HepG2 (cell line): ENCODE measurements around the gene SNAP29. TPM values are rescaled to one million over a fixed set of nuclear protein-coding genes. Genes with fewer than 3 reads are reported as not detected.

Experiments
- ATAC-seq: fragments of 200-7000 bp; cut with Tn5 transposase; 3 replicates; pipeline ENCODE4 v1.9.1; 2020; ENCODE audit warnings: mild to moderate bottlenecking, moderate library complexity
- BruUV-seq: library from RNA; stranded (reverse); fragments of 400-500 nt; replicated peaks from 2 replicates; lab custom pipeline; 2021; lab: Mats Ljungman, UMichigan
- CTCF ChIA-PET: fragments of 300-600 bp; formaldehyde crosslinking; extraction: SDS; loops from one replicate; lab custom pipeline; 2021; ENCODE audit warnings: low total read pairs, inconsistent platforms, low intra/inter-chr PET ratio; lab: Yijun Ruan, JAX
- POLR2A ChIA-PET: fragments of 350-600 bp; sonication (Branson Sonifier 250); formaldehyde crosslinking; loops from one replicate; lab custom pipeline; 2020; ENCODE audit warnings: antibody characterized with exemption, inconsistent platforms; lab: Yijun Ruan, JAX
- DNase-seq: peaks from one replicate; pipeline ENCODE4 v3.0.0-alpha.2; 2015; ENCODE audit warnings: low spot score
- FAIRE-seq: peaks from 3 replicates; lab custom pipeline; 2011; peaks lifted over from hg19 to GRCh38; lab: Jason Lieb, UNC
- H2AFZ ChIP-seq: one replicate; pipeline ENCODE4 v1.6.1; 2011; ENCODE audit warnings: low read length, inconsistent platforms
- H3K27ac ChIP-seq: fragments of 300-600 bp; 3 replicates; pipeline ENCODE4 v1.8.0; 2011; ENCODE audit warnings: mixed run types, mild to moderate bottlenecking, mixed read lengths, low read length, inconsistent platforms; ENCODE audit not compliant: insufficient read depth; ENCODE audit errors: extremely low read length
- H3K27me3 ChIP-seq, 2 experiments: fragments of 200-600 bp in 1 of 2; 2 replicates in 1 of 2; 3 replicates in 1 of 2; pipeline versions ENCODE4 v1.6.0 to v1.8.0; 2011; ENCODE audit warnings: low read length in 2 of 2, mild to moderate bottlenecking in 2 of 2, moderate library complexity in 2 of 2, inconsistent platforms in 1 of 2; ENCODE audit not compliant: insufficient read depth in 2 of 2, control insufficient read depth in 1 of 2
- H3K36me3 ChIP-seq, 2 experiments: fragments of 200-600 bp in 1 of 2; replicated peaks in 1 of 2; 2 replicates in 1 of 2; 3 replicates in 1 of 2; pipeline versions ENCODE4 v1.5.1 to v1.8.0; 2011; ENCODE audit warnings: low read length in 2 of 2, inconsistent platforms in 1 of 2; ENCODE audit not compliant: insufficient read depth in 2 of 2, control insufficient read depth in 1 of 2
- H3K4me1 ChIP-seq: 2 replicates; pipeline ENCODE4 v1.5.1; 2012; ENCODE audit warnings: low read length, inconsistent platforms; ENCODE audit not compliant: insufficient read depth
- H3K4me2 ChIP-seq: 2 replicates; pipeline ENCODE4 v1.6.0; 2011; ENCODE audit warnings: low read depth, low read length, inconsistent platforms
- H3K4me3 ChIP-seq, 3 experiments: fragments of 200-600 bp in 1 of 3; sonication (generic), shearing (Covaris generic) in 1 of 3; replicated peaks in 1 of 3; 2 replicates each; pipeline ENCODE4 v1.5.1; 2011 to 2016; ENCODE audit warnings: low read length in 3 of 3, inconsistent platforms in 2 of 3, low read depth in 2 of 3, mild to moderate bottlenecking in 2 of 3, control low read depth in 1 of 3, mixed read lengths in 1 of 3; ENCODE audit not compliant: insufficient read depth in 1 of 3
- H3K79me2 ChIP-seq: one replicate; pipeline ENCODE4 v1.6.1; 2011; ENCODE audit warnings: low read length, inconsistent platforms; ENCODE audit not compliant: insufficient read depth
- H3K9ac ChIP-seq: 2 replicates; pipeline ENCODE4 v1.6.0; 2011; ENCODE audit warnings: mild to moderate bottlenecking, low read depth, low read length, inconsistent platforms; ENCODE audit not compliant: insufficient read depth
- H3K9me3 ChIP-seq: 2 replicates; pipeline ENCODE4 v1.5.1; 2012; ENCODE audit warnings: mild to moderate bottlenecking, low read length
- H4K20me1 ChIP-seq: 2 replicates; pipeline ENCODE4 v1.6.0; 2011; ENCODE audit warnings: inconsistent platforms, mild to moderate bottlenecking, low read length, moderate library complexity; ENCODE audit not compliant: insufficient read depth
- ARID2 ChIP-seq: sonication (generic); formaldehyde crosslinking; IDR thresholded peaks from 2 replicates; pipeline ENCODE4 v1.8.1; 2022; ENCODE audit warnings: mild to moderate bottlenecking, missing genetic modification reagents, borderline replicate concordance
- HOXA9 ChIP-seq: sonication (generic); formaldehyde crosslinking; IDR thresholded peaks from 2 replicates; pipeline ENCODE4 v1.8.1; 2022; ENCODE audit warnings: missing genetic modification reagents, mild to moderate bottlenecking, moderate library complexity, borderline replicate concordance
- KLF9 ChIP-seq: IDR thresholded peaks from 2 replicates; pipeline ENCODE4 v1.6.1; 2016; ENCODE audit warnings: low read depth
- LRRFIP1 ChIP-seq: sonication (generic); formaldehyde crosslinking; conservative IDR thresholded peaks from 2 replicates; pipeline ENCODE4 v1.4.0; 2020; ENCODE audit warnings: missing genetic modification reagents
- SMAD9 ChIP-seq: sonication (generic); formaldehyde crosslinking; IDR thresholded peaks from 2 replicates; pipeline ENCODE4 v1.5.1; 2020; ENCODE audit warnings: mild to moderate bottlenecking, missing genetic modification reagents
- ZNF770 ChIP-seq: sonication (generic); formaldehyde crosslinking; IDR thresholded peaks from 2 replicates; pipeline ENCODE4 v1.5.0; 2020; ENCODE audit warnings: mild to moderate bottlenecking, missing genetic modification reagents
- ZNF816 ChIP-seq: sonication (generic); formaldehyde crosslinking; IDR thresholded peaks from 2 replicates; pipeline ENCODE4 v1.8.0; 2022; ENCODE audit warnings: missing genetic modification reagents, mild to moderate bottlenecking, borderline replicate concordance
- WGBS: methylation state at CpG from one replicate; pipeline ENCODE4 v1.1.6; 2017; ENCODE audit warnings: low lambda C conversion rate; 5-methylcytosine and 5-hydroxymethylcytosine counted together
- in situ Hi-C: cut with HindIII; loops from 2 replicates; pipeline ENCODE4 v1.10.0; 2017; ENCODE audit warnings: low pct_unique_long_range_greater_than_20kb; ENCODE audit not compliant: extremely low pct_ligation_motif_present
- intact Hi-C: fragments of 100-400 bp; cut with micrococcal nuclease; formaldehyde crosslinking; loops from one replicate; pipeline ENCODE4 v1.10.0; 2022; ENCODE audit not compliant: unreplicated experiment
- polyA plus RNA-seq, 8 experiments: library from polyadenylated mRNA; depleted of rRNA in 3 of 8; stranded (reverse) in 7 of 8; unstranded in 1 of 8; fragments of >200 nt; fragmentation: Illumina TruSeq in 4 of 8; extraction: Trizol in 4 of 8; gene quantifications; 2 replicates each; pipeline versions ENCODE4 v1.2.1 to v1.2.3, GENCODE V29; 2011 to 2016; ENCODE audit warnings: low read depth in 4 of 8, missing spikeins in 1 of 8, mixed read lengths in 1 of 8; ENCODE audit not compliant: insufficient read depth in 1 of 8
- total RNA-seq, 5 experiments: library from RNA; depleted of rRNA; stranded (reverse); fragments of >200 nt; fragmentation: Illumina TruSeq; extraction: Trizol; gene quantifications; 2 replicates each; pipeline ENCODE4 v1.2.3, GENCODE V29; 2016; ENCODE audit warnings: low read depth in 1 of 5
- TF ChIP-seq, protein P1 (sequence below): sonication (generic); formaldehyde crosslinking; IDR thresholded peaks from 2 replicates; pipeline ENCODE4 v1.4.0; 2020; ENCODE audit warnings: missing genetic modification reagents
- TF ChIP-seq, protein P2 (sequence below): sonication (generic); formaldehyde crosslinking; IDR thresholded peaks from 2 replicates; pipeline ENCODE4 v1.5.0; 2020; ENCODE audit warnings: mild to moderate bottlenecking, missing genetic modification reagents

SNAP29 gene
- total and polyA plus RNA-seq, 2 of the 13 experiments (the other 11 are each of a cell fraction or from before 2014, with no cell fraction given), result 12.3 to 30.7 TPM

DNA sequence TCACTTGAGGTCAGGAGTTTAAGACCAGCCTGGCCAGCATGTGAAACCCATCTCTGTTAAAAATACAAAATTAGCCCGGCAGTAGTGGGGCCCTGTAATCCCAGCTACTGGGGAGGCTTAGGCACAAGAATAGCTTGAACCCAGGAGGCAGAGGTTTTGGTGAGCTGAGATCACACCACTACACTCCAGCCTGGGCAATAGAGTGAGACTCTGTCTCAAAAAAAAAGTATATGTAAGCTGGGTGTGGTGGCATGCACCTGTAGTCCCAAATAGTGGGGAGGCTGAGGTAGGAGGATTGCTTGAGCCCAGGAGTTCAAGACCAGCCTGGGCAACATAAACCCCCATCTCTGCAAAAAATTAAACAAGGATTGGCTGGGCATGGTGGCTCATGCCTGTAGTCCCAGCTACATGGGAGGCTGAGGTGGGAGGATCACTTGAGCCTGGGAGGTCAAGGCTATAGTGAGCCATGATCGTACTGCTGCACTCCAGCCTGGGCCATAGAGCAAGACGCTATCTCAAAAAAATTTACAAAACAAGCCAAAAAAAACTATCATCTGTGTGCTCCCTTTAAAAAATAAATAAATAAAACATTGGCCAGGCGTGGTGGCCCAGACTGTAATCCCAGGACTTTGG is 69.2 kb downstream of the SNAP29 start:
- ATAC-seq (no peak), FAIRE-seq (no peak), DNase-seq (no peak)
- peak; percentile 83 for TF ChIP-seq ZNF770
- TF ChIP-seq HOXA9 (CRISPR knock-in tag), result no peak
- no TSS peak for BruUV-seq
- Histone ChIP-seq H3K79me2 (peaks cover 92% of the 10 kb centered on the region), H4K20me1 (peaks cover 89% of the 10 kb centered on the region), H3K27ac (no peak overlapping the region), H3K4me2 (no peak overlapping the region), H3K9me3 (no peaks in the 10 kb centered on the region), H3K36me3 (peaks cover 13 to 32% of the 10 kb centered on the region in 2 experiments; a peak in 4 of 5 replicates), H3K27me3 (no peaks in the 10 kb centered on the region), H3K4me3 (no peak overlapping the region), H2AFZ (no peak overlapping the region), H3K9ac (no peak overlapping the region), H3K4me1 (peaks cover 75% of the 10 kb centered on the region)
- ChIA-PET CTCF (no interaction called here), POLR2A (interaction anchor here (1.0 to 1.6 kb wide), 2 partner anchors 9 to 54 kb away, joined by 3 to 4 read pairs; partner anchors contain the start of gene LZTR1)
- intact Hi-C loops, result no loop called here
- 89% methylated on average over 4 of the region's 4 CpGs for WGBS
- in situ Hi-C loops, result no loop called here

DNA sequence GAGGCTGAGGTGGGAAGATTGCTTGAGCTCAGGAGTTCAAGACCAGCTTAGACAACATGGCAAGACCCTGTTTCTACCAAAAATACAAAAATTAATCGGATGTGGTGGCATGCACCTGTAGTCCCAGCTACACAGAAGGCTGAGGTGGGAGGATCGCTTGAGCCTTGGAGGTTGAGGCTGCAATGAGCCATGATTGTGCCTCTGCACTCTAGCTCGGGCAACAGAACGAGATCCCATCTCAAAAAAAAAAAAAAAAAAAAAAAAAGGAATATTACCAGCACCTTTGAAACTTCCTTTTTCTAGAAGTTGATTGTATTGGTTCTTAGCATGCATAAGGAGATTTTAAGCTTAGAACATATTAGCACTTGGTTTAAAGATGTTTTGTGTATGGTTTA is 69.8 kb downstream of the SNAP29 start:
- POLR2A ChIA-PET, result interaction anchor here (1.0 kb wide), 1 partner anchor 9 kb away, joined by 3 read pairs; no protein-coding TSS in a partner anchor
- intact Hi-C loops, result no loop called here
- WGBS, result 95% methylated on average over 4 of the region's 4 CpGs
- Histone ChIP-seq H3K9ac (no peak overlapping the region), H3K4me1 (peaks cover 70% of the 10 kb centered on the region), H3K27ac (no peak overlapping the region), H2AFZ (no peak overlapping the region), H3K79me2 (peaks cover 93% of the 10 kb centered on the region), H3K4me2 (no peak overlapping the region), H4K20me1 (peaks cover 91% of the 10 kb centered on the region), H3K27me3 (no peaks in the 10 kb centered on the region), H3K4me3 (no peak overlapping the region), H3K9me3 (no peaks in the 10 kb centered on the region), H3K36me3 (peaks cover 13 to 33% of the 10 kb centered on the region in 2 experiments; a peak in 4 of 5 replicates)
- FAIRE-seq, result no peak
- CTCF ChIA-PET, result no interaction called here
- no peak for DNase-seq
- no TSS peak for BruUV-seq
- no peak for ATAC-seq
- in situ Hi-C loops, result no loop called here
- TF ChIP-seq ZNF816, result no peak
- no peak for TF ChIP-seq LRRFIP1 (CRISPR knock-in tag)
- TF ChIP-seq KLF9, result no peak
- no peak for TF ChIP-seq ARID2 (CRISPR knock-in tag)
- TF ChIP-seq SMAD9 (CRISPR knock-in tag), result no peak
- TF ChIP-seq, protein P1, sequence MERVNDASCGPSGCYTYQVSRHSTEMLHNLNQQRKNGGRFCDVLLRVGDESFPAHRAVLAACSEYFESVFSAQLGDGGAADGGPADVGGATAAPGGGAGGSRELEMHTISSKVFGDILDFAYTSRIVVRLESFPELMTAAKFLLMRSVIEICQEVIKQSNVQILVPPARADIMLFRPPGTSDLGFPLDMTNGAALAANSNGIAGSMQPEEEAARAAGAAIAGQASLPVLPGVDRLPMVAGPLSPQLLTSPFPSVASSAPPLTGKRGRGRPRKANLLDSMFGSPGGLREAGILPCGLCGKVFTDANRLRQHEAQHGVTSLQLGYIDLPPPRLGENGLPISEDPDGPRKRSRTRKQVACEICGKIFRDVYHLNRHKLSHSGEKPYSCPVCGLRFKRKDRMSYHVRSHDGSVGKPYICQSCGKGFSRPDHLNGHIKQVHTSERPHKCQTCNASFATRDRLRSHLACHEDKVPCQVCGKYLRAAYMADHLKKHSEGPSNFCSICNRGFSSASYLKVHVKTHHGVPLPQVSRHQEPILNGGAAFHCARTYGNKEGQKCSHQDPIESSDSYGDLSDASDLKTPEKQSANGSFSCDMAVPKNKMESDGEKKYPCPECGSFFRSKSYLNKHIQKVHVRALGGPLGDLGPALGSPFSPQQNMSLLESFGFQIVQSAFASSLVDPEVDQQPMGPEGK (CRISPR knock-in tag), result no peak
- TF ChIP-seq, protein P2, sequence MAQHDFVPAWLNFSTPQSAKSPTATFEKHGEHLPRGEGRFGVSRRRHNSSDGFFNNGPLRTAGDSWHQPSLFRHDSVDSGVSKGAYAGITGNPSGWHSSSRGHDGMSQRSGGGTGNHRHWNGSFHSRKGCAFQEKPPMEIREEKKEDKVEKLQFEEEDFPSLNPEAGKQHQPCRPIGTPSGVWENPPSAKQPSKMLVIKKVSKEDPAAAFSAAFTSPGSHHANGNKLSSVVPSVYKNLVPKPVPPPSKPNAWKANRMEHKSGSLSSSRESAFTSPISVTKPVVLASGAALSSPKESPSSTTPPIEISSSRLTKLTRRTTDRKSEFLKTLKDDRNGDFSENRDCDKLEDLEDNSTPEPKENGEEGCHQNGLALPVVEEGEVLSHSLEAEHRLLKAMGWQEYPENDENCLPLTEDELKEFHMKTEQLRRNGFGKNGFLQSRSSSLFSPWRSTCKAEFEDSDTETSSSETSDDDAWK, result no peak
